Esophagus muscularis mucosa (tissue), 4 donors: ENCODE results near the gene C12orf76.

Experiments
- CTCF ChIP-seq, 3 experiments: fragments of 200-600 bp in 2 of 3; fragments of 450-650 bp in 1 of 3; sonication (generic) in 2 of 3; IDR thresholded peaks; one replicate each; pipeline ENCODE4 v1.5.1; 2017 to 2019; ENCODE audit warnings: antibody characterized with exemption in 3 of 3, mild to moderate bottlenecking in 2 of 3, moderate library complexity in 1 of 3
- EP300 ChIP-seq: sonication (generic); formaldehyde crosslinking; IDR thresholded peaks from one replicate; pipeline ENCODE4 v1.6.1; 2017; ENCODE audit warnings: antibody characterized with exemption
- POLR2A ChIP-seq: fragments of 450-650 bp; IDR thresholded peaks from one replicate; pipeline ENCODE4 v1.6.1; 2017; ENCODE audit warnings: antibody characterized with exemption, moderate library complexity, mild to moderate bottlenecking, low read depth
- POLR2AphosphoS5 ChIP-seq, 2 donors: sonication (generic); formaldehyde crosslinking; IDR thresholded peaks; one replicate each; pipeline ENCODE4 v1.6.1; 2017; ENCODE audit warnings: antibody characterized with exemption in 2 of 2

- TF ChIP-seq CTCF (IDR thresholded peaks at IDR 0.05) (no peak), POLR2A (no peak), POLR2AphosphoS5 (IDR thresholded peaks at IDR 0.05) (no peak), EP300 (no peak)
These were observed 13.9 kb upstream of the C12orf76 start for GRCh38 chr12:110062241-110062640.
